HFF-Myc (cell line): ENCODE data around the gene EIF3L.

Source experiments
- DNase-seq: peaks from one replicate; pipeline ENCODE4 v3.0.0-alpha.2; 2011; ENCODE audit warnings: low read depth; ENCODE audit errors: extremely low read depth
- H3K4me3 ChIP-seq: replicated peaks from 2 replicates; pipeline ENCODE4 v1.5.1; 2011; ENCODE audit warnings: low read depth, mild to moderate bottlenecking, control low read depth, low read length
- CTCF ChIP-seq: IDR thresholded peaks from 2 replicates; pipeline ENCODE4 v1.5.1; 2012; ENCODE audit warnings: mild to moderate bottlenecking, low read depth, low read length, control low read depth; ENCODE audit errors: missing control alignments

The EIF3L gene

GRCh38 chr22:37922191-37922590 lies 73.0 kb downstream of the EIF3L start:
- H3K4me3 ChIP-seq = no peak overlapping the region
- no peak for TF ChIP-seq CTCF
- no peak for DNase-seq

- no peak for DNase-seq
- no peak overlapping the region for H3K4me3 ChIP-seq
- TF ChIP-seq CTCF = no peak
Measured at GRCh38 chr22:37923927-37924326, 74.7 kb downstream of the EIF3L start.

- no peak for DNase-seq
- no peak for TF ChIP-seq CTCF
- no peak overlapping the region for H3K4me3 ChIP-seq
Measured at GRCh38 chr22:37924386-37925065, 75.3 kb downstream of the EIF3L start.

- no peak for DNase-seq
- H3K4me3 ChIP-seq = no peak overlapping the region
- TF ChIP-seq CTCF = no peak
Measured at GRCh38 chr22:37925330-37925729, 76.1 kb downstream of the EIF3L start.

- TF ChIP-seq CTCF = no peak
- no peak for DNase-seq
- no peak overlapping the region for H3K4me3 ChIP-seq
Measured at GRCh38 chr22:37925767-37926166, 76.5 kb downstream of the EIF3L start.

- TF ChIP-seq CTCF = no peak
- no peak for DNase-seq
- no peak overlapping the region for H3K4me3 ChIP-seq
Measured at GRCh38 chr22:37926358-37926757, 77.1 kb downstream of the EIF3L start.
